PC-3 (cell line): ENCODE results near the gene WFDC6. TPM values are rescaled to one million over a fixed set of nuclear protein-coding genes. Genes with fewer than 3 reads are reported as not detected.

Source experiments
- ATAC-seq: fragments of 200-7000 bp; cut with Tn5 transposase; 2 replicates; pipeline ENCODE4 v1.9.1; 2020; ENCODE audit warnings: mild to moderate bottlenecking, moderate library complexity
- BruUV-seq: library from RNA; stranded (reverse); fragments of 400-500 nt; replicated peaks from 2 replicates; lab custom pipeline; 2021; lab: Mats Ljungman, UMichigan
- CTCF ChIA-PET: fragments of 300-600 bp; sonication (Branson Sonifier 250); formaldehyde crosslinking; loops from one replicate; lab custom pipeline; 2022; ENCODE audit warnings: antibody characterized with exemption; lab: Charles Lee
- POLR2A ChIA-PET: fragments of 300-600 bp; sonication (Branson Sonifier 250); formaldehyde crosslinking; loops from one replicate; lab custom pipeline; 2022; ENCODE audit warnings: antibody characterized with exemption; ENCODE audit not compliant: unreplicated experiment; lab: Charles Lee
- DNase-seq: peaks from one replicate; pipeline ENCODE4 v3.0.0-alpha.2; 2015
- H2AFZ ChIP-seq: fragments of 300-600 bp; sonication (generic); 2 replicates; pipeline ENCODE4 v1.6.0; 2016; ENCODE audit warnings: antibody characterized with exemption, low read length
- H3F3A ChIP-seq: fragments of 300-600 bp; sonication (generic); one replicate; pipeline ENCODE4 v1.6.0; 2017; ENCODE audit warnings: antibody characterized with exemption, low read length, control low read depth, mild to moderate bottlenecking; ENCODE audit not compliant: unreplicated experiment
- H3K27ac ChIP-seq: fragments of 300-600 bp; sonication (generic); 2 replicates; pipeline ENCODE4 v1.5.1; 2016; ENCODE audit warnings: mild to moderate bottlenecking, low read length
- H3K27me3 ChIP-seq: fragments of 300-600 bp; sonication (generic); 2 replicates; pipeline ENCODE4 v1.6.1; 2016; ENCODE audit warnings: low read length, mixed read lengths
- H3K36me3 ChIP-seq: fragments of 300-600 bp; sonication (generic); 2 replicates; pipeline ENCODE4 v1.6.1; 2016; ENCODE audit warnings: low read depth, mixed run types, low read length, mixed read lengths
- H3K4me1 ChIP-seq: fragments of 300-600 bp; sonication (generic); 2 replicates; pipeline ENCODE4 v1.5.1; 2016; ENCODE audit warnings: low read length; ENCODE audit not compliant: insufficient read depth
- H3K4me2 ChIP-seq: fragments of 300-600 bp; sonication (generic); 2 replicates; pipeline ENCODE4 v1.6.0; 2016; ENCODE audit warnings: low read length
- H3K4me3 ChIP-seq: fragments of 300-600 bp; sonication (generic); 2 replicates; pipeline ENCODE4 v1.5.1; 2016; ENCODE audit warnings: mild to moderate bottlenecking, low read length, mixed read lengths
- H3K79me2 ChIP-seq: fragments of 300-600 bp; sonication (generic); 2 replicates; pipeline ENCODE4 v1.6.1; 2017; ENCODE audit warnings: low read length, mixed read lengths
- H3K9ac ChIP-seq: fragments of 300-600 bp; sonication (generic); 2 replicates; pipeline ENCODE4 v1.6.0; 2016; ENCODE audit warnings: mild to moderate bottlenecking, low read length
- H3K9me2 ChIP-seq: fragments of 300-600 bp; sonication (generic); replicated peaks from 2 replicates; pipeline ENCODE4 v1.6.1; 2016; ENCODE audit warnings: mixed run types, low read length, mixed read lengths
- H3K9me3 ChIP-seq: fragments of 300-600 bp; sonication (generic); 2 replicates; pipeline ENCODE4 v1.6.1; 2016; ENCODE audit warnings: low read length, mixed read lengths
- H4K20me1 ChIP-seq: fragments of 300-600 bp; sonication (generic); 2 replicates; pipeline ENCODE4 v1.6.1; 2016; ENCODE audit warnings: low read length, mixed read lengths
- CTCF ChIP-seq: fragments of 300-600 bp; sonication (generic); conservative IDR thresholded peaks from 2 replicates; pipeline ENCODE4 v1.5.1; 2017; ENCODE audit warnings: antibody characterized with exemption, low read depth, mild to moderate bottlenecking, low read length
- EZH2 ChIP-seq: fragments of 300-600 bp; sonication (generic); IDR thresholded peaks from one replicate; pipeline ENCODE4 v1.6.1; 2017; ENCODE audit warnings: antibody characterized with exemption, mild to moderate bottlenecking, low read length; ENCODE audit not compliant: unreplicated experiment
- EZH2phosphoT487 ChIP-seq: fragments of 300-600 bp; sonication (generic); IDR thresholded peaks from 2 replicates; pipeline ENCODE4 v1.6.1; 2018; ENCODE audit warnings: mild to moderate bottlenecking, antibody characterized with exemption, low read length, borderline replicate concordance
- intact Hi-C: fragments of 100-400 bp; cut with micrococcal nuclease; formaldehyde crosslinking; loops from 2 replicates; pipeline ENCODE4 v1.9.0; 2023
- total RNA-seq: library from RNA; depleted of rRNA; stranded (reverse); fragments of >200 nt; gene quantifications from 2 replicates; pipeline ENCODE4 v1.2.3, GENCODE V29; 2014

The WFDC6 gene
- total RNA-seq, 1 experiment from 2014 or later = not detected

- Histone ChIP-seq H3F3A (no peaks in the 10 kb centered on the region), H3K4me2 (no peak overlapping the region), H3K9me3 (no peaks in the 10 kb centered on the region), H3K27ac (no peak overlapping the region), H3K9me2 (no peaks in the 10 kb centered on the region), H3K4me3 (no peak overlapping the region), H3K79me2 (no peaks in the 10 kb centered on the region), H3K4me1 (no peaks in the 10 kb centered on the region), H3K9ac (no peak overlapping the region), H2AFZ (no peak overlapping the region), H3K27me3 (peaks cover 64% of the 10 kb centered on the region), H4K20me1 (no peaks in the 10 kb centered on the region), H3K36me3 (no peaks in the 10 kb centered on the region)
- CTCF ChIA-PET = interaction anchor here (0.7 kb wide), 1 partner anchor 20 kb away, joined by 6 read pairs; no protein-coding TSS in a partner anchor
- no TSS peak for BruUV-seq
- ATAC-seq (no peak), DNase-seq (no peak)
- intact Hi-C loops = no loop called here
- TF ChIP-seq EZH2phosphoT487 (no peak), CTCF (no peak), EZH2 (no peak)
- POLR2A ChIA-PET = no interaction called here
Measured at GRCh38 chr20:45564760-45565276, 25.5 kb upstream of the WFDC6 start.

GRCh38 chr20:45555198-45555597, 15.9 kb upstream of the WFDC6 start:
- no peaks in the 10 kb centered on the region for H3K9me2 ChIP-seq

More at GRCh38 chr20:45555198-45555597, 15.9 kb upstream of the WFDC6 start:
- ATAC-seq = no peak
- intact Hi-C loops = no loop called here
- DNase-seq = no peak
- Histone ChIP-seq H3K36me3 (no peaks in the 10 kb centered on the region), H3K9ac (no peak overlapping the region), H3K79me2 (no peaks in the 10 kb centered on the region), H3K4me3 (no peak overlapping the region), H3K27ac (no peak overlapping the region), H3K4me1 (no peaks in the 10 kb centered on the region), H3K9me3 (no peaks in the 10 kb centered on the region), H3K4me2 (no peak overlapping the region), H3K27me3 (peaks cover 50% of the 10 kb centered on the region), H4K20me1 (no peaks in the 10 kb centered on the region), H2AFZ (no peak overlapping the region), H3F3A (no peaks in the 10 kb centered on the region)
- CTCF ChIA-PET = no interaction called here
- TF ChIP-seq CTCF = no peak
- no peak for TF ChIP-seq EZH2
- POLR2A ChIA-PET = no interaction called here
- BruUV-seq = no TSS peak
